Measurements from ENCODE around the gene LBHD1.
"Not testable (repeated sequence)": the region's sequence is repeated elsewhere in the genome, so short reads cannot be mapped to it uniquely, and the experiment has no call there.

LBHD1 gene

DNA sequence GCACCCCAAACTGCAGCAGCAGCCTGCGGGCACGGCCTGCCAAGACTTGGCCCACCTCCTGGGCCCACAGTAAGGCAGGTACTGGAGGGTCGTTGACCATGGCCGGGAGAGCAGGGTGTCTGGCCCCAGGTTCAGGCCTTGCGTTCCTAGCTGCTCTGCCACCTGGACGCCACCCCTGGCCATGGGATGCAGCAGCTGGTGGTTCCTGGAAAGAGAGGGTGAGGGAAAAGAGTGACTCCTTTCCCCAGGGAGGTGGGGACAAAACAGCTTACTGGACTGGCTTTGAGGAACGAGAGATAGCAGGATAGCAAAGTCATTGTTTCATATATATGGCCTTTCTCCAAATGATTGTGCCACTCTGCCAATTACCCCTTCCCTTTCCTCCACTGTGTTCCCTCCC, 33.3 kb upstream of the LBHD1 start:
- peaks cover 26% of the 10 kb centered on the region for H3K36me3 Mint-ChIP-seq (ENCODE audit: low read depth)
- TF ChIP-seq, protein P1, sequence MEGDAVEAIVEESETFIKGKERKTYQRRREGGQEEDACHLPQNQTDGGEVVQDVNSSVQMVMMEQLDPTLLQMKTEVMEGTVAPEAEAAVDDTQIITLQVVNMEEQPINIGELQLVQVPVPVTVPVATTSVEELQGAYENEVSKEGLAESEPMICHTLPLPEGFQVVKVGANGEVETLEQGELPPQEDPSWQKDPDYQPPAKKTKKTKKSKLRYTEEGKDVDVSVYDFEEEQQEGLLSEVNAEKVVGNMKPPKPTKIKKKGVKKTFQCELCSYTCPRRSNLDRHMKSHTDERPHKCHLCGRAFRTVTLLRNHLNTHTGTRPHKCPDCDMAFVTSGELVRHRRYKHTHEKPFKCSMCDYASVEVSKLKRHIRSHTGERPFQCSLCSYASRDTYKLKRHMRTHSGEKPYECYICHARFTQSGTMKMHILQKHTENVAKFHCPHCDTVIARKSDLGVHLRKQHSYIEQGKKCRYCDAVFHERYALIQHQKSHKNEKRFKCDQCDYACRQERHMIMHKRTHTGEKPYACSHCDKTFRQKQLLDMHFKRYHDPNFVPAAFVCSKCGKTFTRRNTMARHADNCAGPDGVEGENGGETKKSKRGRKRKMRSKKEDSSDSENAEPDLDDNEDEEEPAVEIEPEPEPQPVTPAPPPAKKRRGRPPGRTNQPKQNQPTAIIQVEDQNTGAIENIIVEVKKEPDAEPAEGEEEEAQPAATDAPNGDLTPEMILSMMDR (IDR thresholded peaks at IDR 0.05; ENCODE audit: unreplicated experiment in 3 of 3): no peak

DNA sequence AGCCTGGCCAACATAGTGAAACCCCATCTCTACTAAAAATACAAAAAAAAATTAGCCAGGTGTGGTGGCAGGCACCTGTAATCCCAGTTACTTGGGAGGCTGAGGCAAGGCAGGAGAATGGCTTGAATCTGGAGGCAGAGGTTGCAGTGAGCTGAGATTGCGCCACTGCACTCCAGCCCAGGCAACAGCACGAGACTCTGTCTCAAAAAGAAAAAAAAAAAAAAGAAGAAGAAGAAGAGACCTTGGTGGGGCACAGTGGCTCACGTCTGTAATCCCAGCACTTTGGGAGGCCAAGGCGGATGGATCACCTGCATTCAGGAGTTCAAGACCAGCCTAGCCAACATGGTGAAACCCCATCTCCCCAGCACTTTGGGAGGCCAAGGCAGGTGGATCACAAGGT, 31.9 kb upstream of the LBHD1 start:
- peaks cover 23% of the 10 kb centered on the region for H3K36me3 Mint-ChIP-seq (ENCODE audit: low read depth)
- H3K4me3 Mint-ChIP-seq: peak overlapping the region in 2 of 3 experiments; percentile 17 to 22
- H3K4me1 Mint-ChIP-seq: peaks cover 33% of the 10 kb centered on the region
- H3K27ac Mint-ChIP-seq; H3K9me3 Mint-ChIP-seq; H3K27me3 Mint-ChIP-seq (ENCODE audit: low read depth): not testable (repeated sequence)

More for the DNA sequence above, 33.3 kb upstream of the LBHD1 start:
- Mint-ChIP-seq H3K27ac (peak overlapping the region; percentile 88 to 97 (median 89)), H3K4me3 (peak overlapping the region; percentile 83 to 93 (median 90)), H3K9me3 (no peaks in the 10 kb centered on the region), H3K4me1 (peaks cover 39% of the 10 kb centered on the region), H3K27me3 (ENCODE audit: low read depth) (no peaks in the 10 kb centered on the region)

GRCh38 chr11:62702246-62702645, 30.2 kb upstream of the LBHD1 start:
- Mint-ChIP-seq H3K4me3 (no peak overlapping the region), H3K9me3 (no peaks in the 10 kb centered on the region), H3K4me1 (peaks cover 19% of the 10 kb centered on the region), H3K27ac (no peak overlapping the region), H3K36me3 (ENCODE audit: low read depth) (peaks cover 30% of the 10 kb centered on the region), H3K27me3 (ENCODE audit: low read depth) (no peaks in the 10 kb centered on the region)
- TF ChIP-seq, protein P1 (IDR thresholded peaks at IDR 0.05; ENCODE audit: unreplicated experiment in 3 of 3): no peak

DNA sequence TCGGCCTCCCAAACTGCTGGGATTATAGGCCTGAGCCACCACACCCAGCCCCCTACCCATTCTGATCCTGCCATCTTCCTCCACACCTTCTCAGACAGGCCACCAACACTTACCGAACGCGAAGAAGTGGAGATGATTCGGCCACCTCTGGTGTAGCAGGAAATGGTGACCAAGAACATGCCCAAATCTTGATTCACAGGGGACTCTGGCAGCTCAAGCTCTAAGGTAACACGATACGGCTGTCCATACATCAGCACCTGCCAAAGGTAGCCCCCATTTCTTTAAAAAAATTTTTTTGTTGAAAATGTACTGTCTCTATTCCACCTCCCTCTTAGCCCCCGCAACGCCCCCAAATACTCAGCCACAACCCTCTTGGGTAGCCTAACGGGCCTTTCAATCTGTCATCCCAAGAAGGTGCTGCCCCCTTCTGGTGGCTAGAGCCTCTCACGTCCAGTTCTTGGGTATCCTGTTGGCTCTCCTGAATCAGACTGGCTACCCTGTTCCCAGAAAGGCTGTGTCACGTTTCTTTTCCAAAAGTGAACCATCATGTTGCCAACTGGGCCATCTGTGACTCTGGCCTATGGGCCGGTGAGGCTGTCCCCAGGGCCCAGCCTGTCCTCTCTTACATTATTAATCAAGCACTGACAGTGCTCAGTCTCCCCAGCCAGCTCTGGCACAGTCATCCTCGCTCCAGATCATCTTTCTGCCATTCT, 22.5 kb upstream of the LBHD1 start:
- TF ChIP-seq, protein P1 (IDR thresholded peaks at IDR 0.05; ENCODE audit: unreplicated experiment in 3 of 3): peak; percentile 62 to 75 (median 73)
- H3K27ac Mint-ChIP-seq: peak overlapping the region in 2 of 3 experiments; percentile 66 to 78
- peaks cover 4% of the 10 kb centered on the region for H3K27me3 Mint-ChIP-seq (ENCODE audit: low read depth)
- peaks cover 44% of the 10 kb centered on the region for H3K36me3 Mint-ChIP-seq (ENCODE audit: low read depth)
- H3K9me3 Mint-ChIP-seq: no peaks in the 10 kb centered on the region
- H3K4me3 Mint-ChIP-seq: no peak overlapping the region
- H3K4me1 Mint-ChIP-seq: peaks cover 14% of the 10 kb centered on the region

DNA sequence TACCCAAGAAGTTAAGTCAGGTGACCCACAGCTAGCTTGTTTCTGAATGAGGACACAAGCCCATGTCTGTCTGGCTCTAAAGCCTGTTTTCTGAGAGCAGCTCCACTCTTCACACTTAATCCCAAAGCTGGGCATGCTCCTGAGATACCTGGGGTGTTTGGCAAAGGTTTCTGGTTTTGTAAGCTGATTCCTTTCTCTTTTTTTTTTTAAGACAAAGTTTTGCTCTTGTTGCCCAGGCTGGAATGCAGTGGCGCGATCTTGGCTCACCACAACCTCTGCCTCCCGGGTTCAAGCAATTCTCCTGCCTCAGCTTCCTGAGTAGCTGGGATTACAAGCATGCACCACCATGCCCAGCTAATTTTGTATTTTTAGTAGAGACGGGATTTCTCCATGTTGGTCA, 21.6 kb upstream of the LBHD1 start:
- H3K36me3 Mint-ChIP-seq (ENCODE audit: low read depth): peaks cover 42% of the 10 kb centered on the region
- H3K27me3 Mint-ChIP-seq (ENCODE audit: low read depth); H3K4me3 Mint-ChIP-seq; H3K9me3 Mint-ChIP-seq; H3K27ac Mint-ChIP-seq: not testable (repeated sequence)
- H3K4me1 Mint-ChIP-seq: peaks cover 24% of the 10 kb centered on the region

- H3K36me3 Mint-ChIP-seq (ENCODE audit: low read depth): peaks cover 28% of the 10 kb centered on the region
- peak within 1 kb of the TSS; percentile 89 to 98 (median 95) for H3K27ac Mint-ChIP-seq
- no peaks in the 10 kb centered on the region for H3K9me3 Mint-ChIP-seq
- H3K4me3 Mint-ChIP-seq: peak within 1 kb of the TSS; percentile 55 to 89 (median 82)
- H3K4me1 Mint-ChIP-seq: peaks cover 23% of the 10 kb centered on the region
- H3K27me3 Mint-ChIP-seq (ENCODE audit: low read depth): peaks cover 2% of the 10 kb centered on the region
- TF ChIP-seq, protein P1 (IDR thresholded peaks at IDR 0.05; ENCODE audit: unreplicated experiment in 3 of 3): no peak
Observed at GRCh38 chr11:62689421-62690183, 17.5 kb upstream of the LBHD1 start, which contains the start of gene LRRN4CL. Gene LRRN4CL, minus strand, starts transcription at chr11:62689530. Its CDS starts 1,022 bp downstream, at chr11:62688508.

Data from nephron (organoid).